Measurements from ENCODE around the gene SSBP2. TPM values are rescaled to one million over a fixed set of nuclear protein-coding genes. Genes with fewer than 3 reads are reported as not detected.
"Not testable (repeated sequence)": the region's sequence is repeated elsewhere in the genome, so short reads cannot be mapped to it uniquely, and the experiment has no call there.

Gene SSBP2
- total RNA-seq, 1 experiment from 2014 or later: 13.8 TPM

GRCh38 chr5:81650987-81651386 is 99.9 kb downstream of the SSBP2 start:
- Histone ChIP-seq H3K4me3 (no peak overlapping the region), H3K27me3 (no peaks in the 10 kb centered on the region), H3K9me3 (no peaks in the 10 kb centered on the region), H3K36me3 (no peaks in the 10 kb centered on the region)
- no peak for DNase-seq

GRCh38 chr5:81646469-81646995 is 104.4 kb downstream of the SSBP2 start:
- no peaks in the 10 kb centered on the region for H3K9me3 ChIP-seq
- no peaks in the 10 kb centered on the region for H3K27me3 ChIP-seq
- no peaks in the 10 kb centered on the region for H3K36me3 ChIP-seq
- H3K4me3 ChIP-seq: no peak overlapping the region
- no peak for DNase-seq

DNA sequence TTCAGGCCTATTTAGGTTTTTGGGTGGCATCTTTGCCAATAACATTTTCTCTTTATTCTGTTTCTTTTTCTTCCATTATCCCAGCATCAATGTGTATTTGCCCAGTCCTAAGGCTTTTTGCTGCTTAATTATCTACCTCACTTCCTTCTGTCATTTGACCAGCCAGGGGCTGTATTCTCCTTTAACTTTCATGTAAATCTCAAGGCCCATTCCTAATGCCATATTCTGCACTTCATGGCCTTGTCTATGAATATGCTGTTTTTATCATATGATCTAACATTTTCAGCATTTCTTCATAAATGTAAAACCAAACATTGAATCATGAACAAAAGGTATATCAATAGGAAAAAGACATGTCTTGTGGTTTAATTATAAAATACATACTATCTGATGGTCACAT is 108.7 kb downstream of the SSBP2 start:
- DNase-seq: no peak
- H3K27me3 ChIP-seq: no peaks in the 10 kb centered on the region
- no peaks in the 10 kb centered on the region for H3K9me3 ChIP-seq
- no peak overlapping the region for H3K4me3 ChIP-seq
- no peaks in the 10 kb centered on the region for H3K36me3 ChIP-seq

GRCh38 chr5:81639556-81639955 is 111.3 kb downstream of the SSBP2 start:
- Histone ChIP-seq H3K27me3 (no peaks in the 10 kb centered on the region), H3K9me3 (no peaks in the 10 kb centered on the region), H3K36me3 (no peaks in the 10 kb centered on the region), H3K4me3 (no peak overlapping the region)
- no peak for DNase-seq

DNA sequence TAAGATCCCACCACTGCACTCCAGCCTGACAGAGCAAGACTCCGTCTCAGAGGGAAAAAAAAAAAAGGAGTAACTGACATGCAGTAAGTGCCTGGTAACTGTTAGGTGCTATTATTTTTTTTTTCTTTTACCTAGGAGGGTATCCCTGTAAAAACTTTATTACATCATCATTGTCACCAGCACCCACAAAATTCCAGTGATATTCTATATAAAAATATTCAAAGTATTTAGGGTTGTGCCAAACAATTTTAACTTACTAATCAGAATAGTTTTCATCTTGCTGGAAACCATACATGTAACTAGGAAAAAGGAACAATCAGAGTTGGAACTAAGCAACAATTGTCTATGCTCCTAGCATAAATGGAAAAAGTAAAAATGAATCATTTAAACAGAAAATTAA is 112.4 kb downstream of the SSBP2 start:
- DNase-seq: no peak
- H3K9me3 ChIP-seq: no peaks in the 10 kb centered on the region
- no peak overlapping the region for H3K4me3 ChIP-seq
- H3K36me3 ChIP-seq: no peaks in the 10 kb centered on the region
- no peaks in the 10 kb centered on the region for H3K27me3 ChIP-seq

DNA sequence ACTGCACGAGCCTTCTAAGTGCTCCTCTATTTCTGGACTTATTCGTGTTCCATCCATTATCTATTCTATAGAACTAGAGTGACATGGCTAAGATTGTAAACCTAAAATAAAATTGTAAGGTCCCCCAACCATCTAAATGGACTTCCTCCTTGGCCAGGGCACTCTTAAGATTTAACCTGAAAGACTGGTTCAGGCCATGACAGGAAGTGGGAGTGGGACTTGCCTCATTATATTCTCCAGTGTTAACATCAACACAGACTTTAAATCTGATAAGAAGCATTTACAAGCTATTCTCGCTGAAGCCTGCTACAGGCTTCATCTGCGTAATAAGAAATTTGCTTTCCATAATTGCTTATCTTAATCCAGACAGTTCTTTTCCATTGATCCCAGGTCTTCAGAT is 117.0 kb downstream of the SSBP2 start:
- H3K36me3 ChIP-seq: no peaks in the 10 kb centered on the region
- H3K4me3 ChIP-seq: no peak overlapping the region
- no peak for DNase-seq
- no peaks in the 10 kb centered on the region for H3K9me3 ChIP-seq
- H3K27me3 ChIP-seq: no peaks in the 10 kb centered on the region

- H3K36me3 ChIP-seq: no peaks in the 10 kb centered on the region
- DNase-seq: no peak
- no peaks in the 10 kb centered on the region for H3K27me3 ChIP-seq
- no peaks in the 10 kb centered on the region for H3K9me3 ChIP-seq
- H3K4me3 ChIP-seq: no peak overlapping the region
Measured at GRCh38 chr5:81633471-81633870, 117.4 kb downstream of the SSBP2 start.

DNA sequence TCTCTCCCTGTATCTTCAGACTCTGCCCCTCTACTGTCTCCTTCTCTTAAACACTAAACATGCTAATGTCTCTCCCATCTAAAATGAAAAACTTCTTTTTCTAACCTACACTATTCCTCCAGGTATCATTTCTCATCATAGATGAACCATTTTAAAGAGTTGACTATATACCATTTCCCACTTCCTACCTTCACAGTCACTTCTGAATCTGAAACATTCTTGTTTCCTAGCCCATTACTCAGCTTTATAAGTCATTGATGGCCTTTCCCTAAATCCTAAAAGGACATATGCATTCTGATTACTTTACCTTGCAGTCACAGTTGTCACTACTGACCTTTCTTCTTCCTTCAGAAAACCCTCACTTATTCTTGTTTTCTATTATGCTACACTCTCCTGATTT is 118.2 kb downstream of the SSBP2 start:
- no peaks in the 10 kb centered on the region for H3K27me3 ChIP-seq
- no peaks in the 10 kb centered on the region for H3K9me3 ChIP-seq
- no peaks in the 10 kb centered on the region for H3K36me3 ChIP-seq
- DNase-seq: no peak
- no peak overlapping the region for H3K4me3 ChIP-seq

- no peak for DNase-seq
- Histone ChIP-seq H3K4me3 (no peak overlapping the region), H3K27me3 (no peaks in the 10 kb centered on the region), H3K36me3 (no peaks in the 10 kb centered on the region), H3K9me3 (no peaks in the 10 kb centered on the region)
Measured at GRCh38 chr5:81631621-81632020, 119.3 kb downstream of the SSBP2 start.

- DNase-seq: no peak
- no peak overlapping the region for H3K4me3 ChIP-seq
Measured at GRCh38 chr5:81631124-81631523, 119.8 kb downstream of the SSBP2 start.

GRCh38 chr5:81630684-81631083 is 120.2 kb downstream of the SSBP2 start:
- no peak for DNase-seq
- H3K27me3 ChIP-seq: no peaks in the 10 kb centered on the region
- H3K36me3 ChIP-seq: no peaks in the 10 kb centered on the region
- no peak overlapping the region for H3K4me3 ChIP-seq
- H3K9me3 ChIP-seq: no peaks in the 10 kb centered on the region

More at GRCh38 chr5:81631124-81631523, 119.8 kb downstream of the SSBP2 start:
- no peaks in the 10 kb centered on the region for H3K36me3 ChIP-seq
- no peaks in the 10 kb centered on the region for H3K27me3 ChIP-seq
- H3K9me3 ChIP-seq: no peaks in the 10 kb centered on the region

- Histone ChIP-seq H3K36me3 (no peaks in the 10 kb centered on the region), H3K9me3 (no peaks in the 10 kb centered on the region), H3K27me3 (no peaks in the 10 kb centered on the region), H3K4me3 (no peak overlapping the region)
- DNase-seq: no peak
Measured at GRCh38 chr5:81629986-81630385, 120.9 kb downstream of the SSBP2 start.

GRCh38 chr5:81628061-81628460 is 122.8 kb downstream of the SSBP2 start:
- not testable (repeated sequence) for H3K9me3 ChIP-seq, H3K27me3 ChIP-seq, DNase-seq, H3K4me3 ChIP-seq, H3K36me3 ChIP-seq

GRCh38 chr5:81626524-81626923 is 124.4 kb downstream of the SSBP2 start:
- Histone ChIP-seq H3K4me3 (no peak overlapping the region), H3K27me3 (no peaks in the 10 kb centered on the region), H3K36me3 (no peaks in the 10 kb centered on the region), H3K9me3 (no peaks in the 10 kb centered on the region)
- DNase-seq: peak; percentile 88

DNA sequence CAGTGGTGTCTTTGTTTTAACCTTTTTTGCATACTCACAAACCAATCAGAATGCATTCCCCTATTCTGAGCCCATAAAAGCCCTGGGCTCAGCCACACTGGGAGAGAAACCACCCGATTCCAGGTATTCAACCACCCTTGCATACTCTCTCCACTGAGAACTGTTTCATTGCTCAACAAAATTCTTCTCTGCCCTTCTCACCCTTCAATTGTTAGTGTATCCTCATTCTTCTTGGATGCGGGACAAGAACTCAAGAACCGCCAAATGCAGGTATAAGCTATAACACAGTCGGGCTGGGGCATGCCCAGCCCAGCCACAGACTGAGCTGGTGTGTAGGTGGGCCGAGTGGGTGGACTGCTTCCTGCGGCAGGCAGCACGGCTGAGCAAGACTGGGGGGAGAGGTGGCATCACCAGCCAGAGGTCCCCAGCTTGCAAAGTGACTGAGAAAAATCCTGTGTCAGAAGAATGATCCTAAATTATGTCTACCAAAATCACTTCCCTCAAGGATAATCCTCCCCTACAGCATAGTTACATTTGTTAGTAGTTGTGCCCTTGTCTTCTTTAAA is 141.0 kb downstream of the SSBP2 start:
- H3K36me3 ChIP-seq: no peaks in the 10 kb centered on the region
- DNase-seq: no peak
- no peak overlapping the region for H3K4me3 ChIP-seq
- H3K27me3 ChIP-seq: no peaks in the 10 kb centered on the region
- no peaks in the 10 kb centered on the region for H3K9me3 ChIP-seq

- DNase-seq: no peak
- Histone ChIP-seq H3K4me3 (no peak overlapping the region), H3K27me3 (no peaks in the 10 kb centered on the region), H3K9me3 (no peaks in the 10 kb centered on the region), H3K36me3 (no peaks in the 10 kb centered on the region)
Measured at GRCh38 chr5:81608976-81609375, 141.9 kb downstream of the SSBP2 start.

DNA sequence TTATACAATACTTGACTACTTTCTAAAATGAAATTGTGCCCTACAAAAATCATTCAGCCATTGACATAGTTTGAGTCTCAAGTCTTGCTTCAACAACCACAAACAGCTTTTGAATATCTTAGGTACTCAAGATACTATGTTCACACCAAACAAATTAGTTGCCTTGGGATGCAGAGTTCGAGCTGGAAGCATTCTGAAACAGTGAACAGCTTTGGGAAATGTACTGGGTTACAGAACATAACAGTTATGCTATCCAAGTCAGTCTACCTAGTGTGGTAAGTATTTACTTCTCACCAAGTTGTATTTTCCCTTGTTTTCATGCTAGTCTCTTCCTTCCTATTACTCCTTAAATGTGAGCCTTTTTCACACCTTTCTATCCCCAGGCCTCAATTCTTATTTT is 143.2 kb downstream of the SSBP2 start:
- Histone ChIP-seq H3K36me3 (no peaks in the 10 kb centered on the region), H3K9me3 (no peaks in the 10 kb centered on the region), H3K27me3 (no peaks in the 10 kb centered on the region), H3K4me3 (no peak overlapping the region)
- no peak for DNase-seq

DNA sequence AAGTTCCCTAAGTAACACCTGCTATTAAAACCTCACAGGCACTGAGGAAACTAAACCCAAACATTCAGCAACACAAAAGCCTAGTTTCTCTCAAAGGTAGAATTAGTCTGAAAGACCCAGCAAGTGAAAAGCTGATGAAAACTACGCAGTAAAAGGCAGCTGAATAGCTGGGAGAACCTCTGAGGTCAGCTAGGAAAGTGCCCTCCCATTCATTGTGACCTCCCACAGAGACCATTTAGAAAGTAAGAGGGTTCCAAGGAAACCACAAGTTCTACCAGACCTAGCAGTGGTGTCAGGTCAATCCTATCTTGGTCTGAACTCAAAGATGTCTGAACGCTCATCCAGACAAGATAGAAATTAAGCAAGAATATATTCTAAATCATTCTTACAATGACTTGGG is 144.7 kb downstream of the SSBP2 start:
- no peak for DNase-seq
- no peak overlapping the region for H3K4me3 ChIP-seq
- H3K9me3 ChIP-seq: no peaks in the 10 kb centered on the region
- H3K36me3 ChIP-seq: no peaks in the 10 kb centered on the region
- H3K27me3 ChIP-seq: no peaks in the 10 kb centered on the region

DNA sequence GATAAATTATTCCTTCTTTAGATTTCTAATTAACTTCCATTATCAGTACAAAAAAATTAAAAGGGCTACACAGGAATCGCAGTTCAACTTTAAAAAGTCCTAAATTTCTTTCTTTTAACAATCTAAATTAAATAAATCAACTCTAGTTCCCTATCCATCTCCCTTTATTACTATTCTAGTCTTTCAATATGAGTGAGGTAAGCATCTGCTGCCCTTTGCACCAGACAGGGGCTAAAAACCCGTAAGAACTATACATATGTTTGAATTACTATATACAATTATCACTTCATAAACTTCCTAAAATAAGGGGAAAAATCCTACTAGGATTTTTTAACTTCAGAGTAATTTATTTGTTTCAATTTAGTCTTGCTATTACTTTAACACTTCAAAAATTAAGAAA is 145.6 kb downstream of the SSBP2 start:
- H3K27me3 ChIP-seq: no peaks in the 10 kb centered on the region
- no peaks in the 10 kb centered on the region; the same call in 1 of the 2 replicates for H3K36me3 ChIP-seq
- no peak for DNase-seq
- no peak overlapping the region for H3K4me3 ChIP-seq
- no peaks in the 10 kb centered on the region for H3K9me3 ChIP-seq
